DND-41 (cell line): ENCODE measurements around the gene NPHP4.

Experiments
- EZH2 ChIP-seq: IDR thresholded peaks from 3 replicates; pipeline ENCODE4 v1.6.1; 2012; ENCODE audit warnings: borderline replicate concordance, low read depth, mild to moderate bottlenecking, moderate library complexity, low read length, inconsistent platforms; ENCODE audit not compliant: severe bottlenecking
- TF ChIP-seq, protein P1 (sequence below): IDR thresholded peaks from 2 replicates; pipeline ENCODE4 v1.5.1; 2012; ENCODE audit warnings: borderline replicate concordance, low read length, moderate library complexity, mild to moderate bottlenecking; ENCODE audit not compliant: poor library complexity, severe bottlenecking; ENCODE audit errors: extremely low read depth

GRCh38 chr1:5950994-5951785 is 41.0 kb downstream of the NPHP4 start:
- TF ChIP-seq, protein P1, sequence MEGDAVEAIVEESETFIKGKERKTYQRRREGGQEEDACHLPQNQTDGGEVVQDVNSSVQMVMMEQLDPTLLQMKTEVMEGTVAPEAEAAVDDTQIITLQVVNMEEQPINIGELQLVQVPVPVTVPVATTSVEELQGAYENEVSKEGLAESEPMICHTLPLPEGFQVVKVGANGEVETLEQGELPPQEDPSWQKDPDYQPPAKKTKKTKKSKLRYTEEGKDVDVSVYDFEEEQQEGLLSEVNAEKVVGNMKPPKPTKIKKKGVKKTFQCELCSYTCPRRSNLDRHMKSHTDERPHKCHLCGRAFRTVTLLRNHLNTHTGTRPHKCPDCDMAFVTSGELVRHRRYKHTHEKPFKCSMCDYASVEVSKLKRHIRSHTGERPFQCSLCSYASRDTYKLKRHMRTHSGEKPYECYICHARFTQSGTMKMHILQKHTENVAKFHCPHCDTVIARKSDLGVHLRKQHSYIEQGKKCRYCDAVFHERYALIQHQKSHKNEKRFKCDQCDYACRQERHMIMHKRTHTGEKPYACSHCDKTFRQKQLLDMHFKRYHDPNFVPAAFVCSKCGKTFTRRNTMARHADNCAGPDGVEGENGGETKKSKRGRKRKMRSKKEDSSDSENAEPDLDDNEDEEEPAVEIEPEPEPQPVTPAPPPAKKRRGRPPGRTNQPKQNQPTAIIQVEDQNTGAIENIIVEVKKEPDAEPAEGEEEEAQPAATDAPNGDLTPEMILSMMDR = no peak
- no peak for TF ChIP-seq EZH2
